ENCODE results near the gene FOXL3. TPM values are rescaled to one million over a fixed set of nuclear protein-coding genes. Genes with fewer than 3 reads are reported as not detected.

The FOXL3 gene
- polyA plus RNA-seq, 1 of the 3 experiments (the other 2 are of a cell fraction): not detected

DNA sequence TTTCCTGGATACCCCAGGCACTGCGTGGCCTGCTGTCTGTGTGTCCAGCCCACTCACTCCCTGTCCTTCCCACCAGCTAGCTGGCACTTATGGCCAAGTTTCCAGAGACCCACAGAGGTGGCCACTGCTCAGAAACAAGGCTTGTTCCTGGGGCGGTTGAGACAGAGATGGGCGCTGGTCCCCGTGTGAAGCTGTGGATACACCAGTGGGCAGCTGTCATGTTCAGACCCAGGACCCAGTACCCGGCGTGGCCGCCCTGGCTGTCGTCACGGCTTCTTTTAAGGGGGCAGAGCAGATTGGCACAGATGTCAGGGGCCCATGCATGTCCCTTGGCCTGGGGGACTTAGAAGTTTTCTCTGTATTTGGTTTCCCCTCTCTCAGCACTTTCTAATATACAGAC lies 36.3 kb downstream of the FOXL3 start:
- Histone ChIP-seq H3K9me2 (no peaks in the 10 kb centered on the region), H3K9ac (no peak overlapping the region), H4K20me1 (ENCODE audit: insufficient read depth) (peaks cover 3% of the 10 kb centered on the region; the same call in 1 of the 2 replicates), H3K9me3 (no peaks in the 10 kb centered on the region), H3K4me1 (ENCODE audit: control insufficient read depth in 1 of 2, insufficient read depth in 2 of 2, low read depth in 1 of 2, low read length in 1 of 2) (peaks cover 0 to 15% of the 10 kb centered on the region in 2 experiments; a peak in 1 of 4 replicates), H3K79me2 (ENCODE audit: insufficient read depth) (no peaks in the 10 kb centered on the region), H3K27me3 (ENCODE audit: insufficient read depth) (peaks cover 25% of the 10 kb centered on the region; the same call in 1 of the 2 replicates), H3K4me2 (no peak overlapping the region), H3F3A (replicated peaks; ENCODE audit: insufficient read depth) (no peaks in the 10 kb centered on the region), H2AFZ (ENCODE audit: low read depth) (no peak overlapping the region), H3K27ac (ENCODE audit: low read depth in 2 of 2, low read length in 1 of 2) (no peak overlapping the region), H3K4me3 (ENCODE audit: low read depth in 2 of 2, low read length in 1 of 2) (no peak overlapping the region), H3K36me3 (replicated peaks in 1 of 2; ENCODE audit: control insufficient read depth in 1 of 2, insufficient read depth in 2 of 2, low read length in 1 of 2) (no peaks in the 10 kb centered on the region)
- ChIA-PET CTCF (interaction anchor here (1.1 to 2.2 kb wide), 5 partner anchors 9 to 450 kb away, joined by 3 to 8 read pairs (median 4); no protein-coding TSS in a partner anchor), POLR2A (no interaction called here)
- no peak for DNase-seq
- WGBS (ENCODE audit: low lambda C conversion rate): 58% methylated on average over 8 of the region's 9 CpGs
- no peak for TF ChIP-seq NFIC (IDR thresholded peaks at IDR 0.05; ENCODE audit: borderline replicate concordance)

DNA sequence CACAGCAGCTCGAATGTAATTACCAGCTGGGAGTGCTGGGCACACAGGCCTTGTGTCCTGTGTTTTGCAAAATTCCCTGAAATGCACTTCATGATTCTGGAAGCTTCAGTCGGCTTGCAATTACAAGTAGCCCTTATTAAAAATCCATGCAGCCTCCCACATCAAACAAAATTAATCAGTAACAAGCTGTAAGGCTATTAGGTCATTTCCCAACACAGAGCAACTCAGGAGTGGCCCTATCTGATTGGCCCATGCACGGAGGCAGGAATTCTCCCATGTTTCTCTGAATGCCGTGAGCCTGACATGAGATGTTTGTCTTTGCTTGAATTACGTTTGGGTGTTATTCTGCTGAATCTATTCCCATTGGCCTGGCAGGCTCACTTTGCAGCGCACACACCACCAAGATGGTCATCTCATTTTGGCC lies 36.9 kb downstream of the FOXL3 start:
- no peak overlapping the region for H3K4me2 ChIP-seq
- no peaks in the 10 kb centered on the region for H3K79me2 ChIP-seq (ENCODE audit: insufficient read depth)
- CTCF ChIA-PET: interaction anchor here (1.0 to 2.2 kb wide), 8 partner anchors 8 to 666 kb away, joined by 3 to 8 read pairs (median 4); no protein-coding TSS in a partner anchor
- no peaks in the 10 kb centered on the region for H3F3A ChIP-seq (replicated peaks; ENCODE audit: insufficient read depth)
- H3K4me3 ChIP-seq (ENCODE audit: low read depth in 2 of 2, low read length in 1 of 2): no peak overlapping the region
- H3K9me2 ChIP-seq: no peaks in the 10 kb centered on the region
- DNase-seq: no peak
- no peak overlapping the region for H3K27ac ChIP-seq (ENCODE audit: low read depth in 2 of 2, low read length in 1 of 2)
- 42% methylated on average over 6 of the region's 6 CpGs for WGBS (ENCODE audit: low lambda C conversion rate)
- H2AFZ ChIP-seq (ENCODE audit: low read depth): no peak overlapping the region
- POLR2A ChIA-PET: no interaction called here
- TF ChIP-seq RXRA (IDR thresholded peaks at IDR 0.05; ENCODE audit: borderline replicate concordance, low read depth): no peak
- TF ChIP-seq TCF12 (IDR thresholded peaks at IDR 0.05): no peak
- TF ChIP-seq NRF1 (IDR thresholded peaks at IDR 0.05; ENCODE audit: low read depth, low read length): no peak
- TF ChIP-seq GATA2 (CRISPR knock-in tag; IDR thresholded peaks at IDR 0.05): no peak
- TF ChIP-seq EP300 (IDR thresholded peaks at IDR 0.05; ENCODE audit: borderline replicate concordance in 1 of 2, low read depth in 1 of 2, low read length in 1 of 2): no peak
- TF ChIP-seq TEAD4 (IDR thresholded peaks at IDR 0.05; ENCODE audit: borderline replicate concordance, insufficient read depth): no peak
- no peaks in the 10 kb centered on the region for H3K36me3 ChIP-seq (replicated peaks in 1 of 2; ENCODE audit: control insufficient read depth in 1 of 2, insufficient read depth in 2 of 2, low read length in 1 of 2)
- peaks cover 28% of the 10 kb centered on the region; the same call in 1 of the 2 replicates for H3K27me3 ChIP-seq (ENCODE audit: insufficient read depth)
- peaks cover 0 to 15% of the 10 kb centered on the region in 2 experiments; a peak in 1 of 4 replicates for H3K4me1 ChIP-seq (ENCODE audit: control insufficient read depth in 1 of 2, insufficient read depth in 2 of 2, low read depth in 1 of 2, low read length in 1 of 2)
- no peaks in the 10 kb centered on the region for H3K9me3 ChIP-seq
- H4K20me1 ChIP-seq (ENCODE audit: insufficient read depth): peaks cover 1% of the 10 kb centered on the region; the same call in 1 of the 2 replicates
- H3K9ac ChIP-seq: no peak overlapping the region

DNA sequence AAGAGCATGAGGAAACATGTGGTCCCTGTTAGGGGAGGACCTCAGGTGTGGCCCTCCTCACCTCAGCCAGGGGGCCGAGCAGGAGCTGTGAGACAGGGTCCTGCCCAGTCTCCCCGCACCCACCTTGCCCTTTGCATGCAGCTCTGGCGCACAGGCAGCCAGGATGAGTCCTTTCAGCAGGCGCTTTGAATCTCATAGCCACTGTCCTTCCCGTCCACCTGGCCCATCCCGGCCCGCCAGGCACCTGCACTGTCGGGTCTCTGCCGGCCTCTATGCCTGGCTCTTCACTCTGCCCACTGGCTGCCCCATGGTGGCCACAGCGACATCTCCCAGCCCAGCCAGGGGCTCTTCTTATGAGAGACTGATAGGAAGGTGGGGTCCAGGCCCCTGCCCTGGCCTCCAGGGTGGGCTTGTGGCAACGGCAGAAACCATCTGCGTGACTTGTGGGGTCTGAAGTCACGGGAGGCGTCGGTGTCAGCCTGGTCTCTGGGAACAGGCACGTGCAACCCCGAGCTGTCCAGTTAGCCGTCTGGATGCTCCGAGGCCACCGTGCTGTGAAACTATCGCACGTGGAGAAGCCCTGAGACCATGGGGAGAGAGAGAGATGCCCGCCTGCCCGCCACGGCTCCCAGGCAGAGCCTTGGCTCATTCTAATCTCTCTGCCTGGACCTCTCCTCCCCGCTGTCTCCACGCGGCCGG lies 37.4 kb downstream of the FOXL3 start:
- 75% methylated on average over 22 of the region's 29 CpGs for WGBS (ENCODE audit: low lambda C conversion rate)
- DNase-seq: no peak
- POLR2A ChIA-PET: no interaction called here
- no peaks in the 10 kb centered on the region for H3K36me3 ChIP-seq (replicated peaks in 1 of 2; ENCODE audit: control insufficient read depth in 1 of 2, insufficient read depth in 2 of 2, low read length in 1 of 2)
- H3K9ac ChIP-seq: no peak overlapping the region
- no peaks in the 10 kb centered on the region for H4K20me1 ChIP-seq (ENCODE audit: insufficient read depth)
- H3K4me2 ChIP-seq: no peak overlapping the region
- H3K9me3 ChIP-seq: no peaks in the 10 kb centered on the region
- no peaks in the 10 kb centered on the region for H3K79me2 ChIP-seq (ENCODE audit: insufficient read depth)
- peaks cover 28% of the 10 kb centered on the region; the same call in 1 of the 2 replicates for H3K27me3 ChIP-seq (ENCODE audit: insufficient read depth)
- H3K4me3 ChIP-seq (ENCODE audit: low read depth in 2 of 2, low read length in 1 of 2): no peak overlapping the region
- peaks cover 0 to 11% of the 10 kb centered on the region in 2 experiments; a peak in 1 of 4 replicates for H3K4me1 ChIP-seq (ENCODE audit: control insufficient read depth in 1 of 2, insufficient read depth in 2 of 2, low read depth in 1 of 2, low read length in 1 of 2)
- no peaks in the 10 kb centered on the region for H3F3A ChIP-seq (replicated peaks; ENCODE audit: insufficient read depth)
- no peak overlapping the region for H3K27ac ChIP-seq (ENCODE audit: low read depth in 2 of 2, low read length in 1 of 2)
- CTCF ChIA-PET: interaction anchor here (1.0 to 2.2 kb wide), 8 partner anchors 9 to 666 kb away, joined by 3 to 8 read pairs (median 4); no protein-coding TSS in a partner anchor
- no peak overlapping the region for H2AFZ ChIP-seq (ENCODE audit: low read depth)
- no peaks in the 10 kb centered on the region for H3K9me2 ChIP-seq
- TF ChIP-seq GATA2 (CRISPR knock-in tag; IDR thresholded peaks at IDR 0.05) (no peak), RXRA (IDR thresholded peaks at IDR 0.05; ENCODE audit: borderline replicate concordance, low read depth) (no peak), RAD21 (IDR thresholded peaks at IDR 0.05; ENCODE audit: low read length) (no peak), FOXJ3 (CRISPR knock-in tag; IDR thresholded peaks at IDR 0.05) (no peak), TCF12 (IDR thresholded peaks at IDR 0.05) (no peak), MXI1 (IDR thresholded peaks at IDR 0.05; ENCODE audit: low read depth, low read length) (no peak), ELF1 (IDR thresholded peaks at IDR 0.05) (no peak), EZH2phosphoT487 (IDR thresholded peaks at IDR 0.05; ENCODE audit: borderline replicate concordance, low read depth) (no peak), RCOR1 (IDR thresholded peaks at IDR 0.05; ENCODE audit: low read length) (no peak), NFIC (IDR thresholded peaks at IDR 0.05; ENCODE audit: borderline replicate concordance) (no peak), TAF1 (IDR thresholded peaks at IDR 0.05; ENCODE audit: borderline replicate concordance, low read depth, low read length) (no peak), SMC3 (IDR thresholded peaks at IDR 0.05; ENCODE audit: low read depth, low read length) (no peak)
- TF ChIP-seq, protein P1, sequence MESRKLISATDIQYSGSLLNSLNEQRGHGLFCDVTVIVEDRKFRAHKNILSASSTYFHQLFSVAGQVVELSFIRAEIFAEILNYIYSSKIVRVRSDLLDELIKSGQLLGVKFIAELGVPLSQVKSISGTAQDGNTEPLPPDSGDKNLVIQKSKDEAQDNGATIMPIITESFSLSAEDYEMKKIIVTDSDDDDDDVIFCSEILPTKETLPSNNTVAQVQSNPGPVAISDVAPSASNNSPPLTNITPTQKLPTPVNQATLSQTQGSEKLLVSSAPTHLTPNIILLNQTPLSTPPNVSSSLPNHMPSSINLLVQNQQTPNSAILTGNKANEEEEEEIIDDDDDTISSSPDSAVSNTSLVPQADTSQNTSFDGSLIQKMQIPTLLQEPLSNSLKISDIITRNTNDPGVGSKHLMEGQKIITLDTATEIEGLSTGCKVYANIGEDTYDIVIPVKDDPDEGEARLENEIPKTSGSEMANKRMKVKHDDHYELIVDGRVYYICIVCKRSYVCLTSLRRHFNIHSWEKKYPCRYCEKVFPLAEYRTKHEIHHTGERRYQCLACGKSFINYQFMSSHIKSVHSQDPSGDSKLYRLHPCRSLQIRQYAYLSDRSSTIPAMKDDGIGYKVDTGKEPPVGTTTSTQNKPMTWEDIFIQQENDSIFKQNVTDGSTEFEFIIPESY (IDR thresholded peaks at IDR 0.05; ENCODE audit: borderline replicate concordance, low read depth): no peak
- TF ChIP-seq, protein P2, sequence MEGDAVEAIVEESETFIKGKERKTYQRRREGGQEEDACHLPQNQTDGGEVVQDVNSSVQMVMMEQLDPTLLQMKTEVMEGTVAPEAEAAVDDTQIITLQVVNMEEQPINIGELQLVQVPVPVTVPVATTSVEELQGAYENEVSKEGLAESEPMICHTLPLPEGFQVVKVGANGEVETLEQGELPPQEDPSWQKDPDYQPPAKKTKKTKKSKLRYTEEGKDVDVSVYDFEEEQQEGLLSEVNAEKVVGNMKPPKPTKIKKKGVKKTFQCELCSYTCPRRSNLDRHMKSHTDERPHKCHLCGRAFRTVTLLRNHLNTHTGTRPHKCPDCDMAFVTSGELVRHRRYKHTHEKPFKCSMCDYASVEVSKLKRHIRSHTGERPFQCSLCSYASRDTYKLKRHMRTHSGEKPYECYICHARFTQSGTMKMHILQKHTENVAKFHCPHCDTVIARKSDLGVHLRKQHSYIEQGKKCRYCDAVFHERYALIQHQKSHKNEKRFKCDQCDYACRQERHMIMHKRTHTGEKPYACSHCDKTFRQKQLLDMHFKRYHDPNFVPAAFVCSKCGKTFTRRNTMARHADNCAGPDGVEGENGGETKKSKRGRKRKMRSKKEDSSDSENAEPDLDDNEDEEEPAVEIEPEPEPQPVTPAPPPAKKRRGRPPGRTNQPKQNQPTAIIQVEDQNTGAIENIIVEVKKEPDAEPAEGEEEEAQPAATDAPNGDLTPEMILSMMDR (IDR thresholded peaks at IDR 0.05): no peak
